GM19099 (cell line): ENCODE results near the gene ZBTB8A.

Source experiments
- POLR2A ChIP-seq: IDR thresholded peaks from 3 replicates; pipeline ENCODE4 v1.6.1; 2011; ENCODE audit warnings: low read depth; ENCODE audit not compliant: insufficient read length; ENCODE audit errors: extremely low read depth

The ZBTB8A gene

DNA sequence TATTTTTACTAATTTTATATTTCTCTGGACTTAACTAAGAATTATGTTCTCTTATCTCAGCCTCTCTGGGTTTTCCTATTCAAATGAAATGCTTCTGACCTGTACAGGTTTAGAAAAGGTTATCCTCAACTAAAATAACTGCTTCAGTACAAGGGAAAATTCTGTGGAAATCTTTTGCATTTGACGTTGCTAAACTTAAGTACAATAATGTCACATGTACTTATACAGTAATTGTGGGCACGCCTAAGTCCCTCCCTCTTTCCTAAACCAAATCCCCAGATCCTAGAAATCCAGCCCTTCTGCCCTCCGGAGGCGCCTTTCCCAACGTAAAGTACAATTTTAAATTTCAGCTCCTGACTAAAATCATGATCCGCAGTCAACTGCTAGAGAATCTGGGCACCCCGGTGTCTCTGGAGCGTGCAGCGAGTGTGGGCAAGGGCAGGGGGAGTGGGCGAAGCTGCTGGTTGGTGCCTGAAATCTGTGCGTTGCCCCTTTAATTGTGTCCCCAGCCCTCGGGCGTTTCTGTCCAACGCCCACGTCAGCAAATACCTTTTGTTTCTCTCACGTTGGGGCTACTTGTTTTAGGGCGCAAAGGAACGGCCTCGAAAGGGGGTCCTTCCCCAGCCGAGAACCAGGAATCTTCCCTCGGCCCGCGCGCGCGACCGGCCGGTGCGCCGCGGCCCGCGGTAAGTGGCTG, at the start of gene ZBTB8A:
Gene ZBTB8A (plus strand): TSS at position 541 of the 697 bp plus-strand sequence. CDS start 53,505 bp downstream, outside the sequence.
- TF ChIP-seq POLR2A: peak; percentile 6

DNA sequence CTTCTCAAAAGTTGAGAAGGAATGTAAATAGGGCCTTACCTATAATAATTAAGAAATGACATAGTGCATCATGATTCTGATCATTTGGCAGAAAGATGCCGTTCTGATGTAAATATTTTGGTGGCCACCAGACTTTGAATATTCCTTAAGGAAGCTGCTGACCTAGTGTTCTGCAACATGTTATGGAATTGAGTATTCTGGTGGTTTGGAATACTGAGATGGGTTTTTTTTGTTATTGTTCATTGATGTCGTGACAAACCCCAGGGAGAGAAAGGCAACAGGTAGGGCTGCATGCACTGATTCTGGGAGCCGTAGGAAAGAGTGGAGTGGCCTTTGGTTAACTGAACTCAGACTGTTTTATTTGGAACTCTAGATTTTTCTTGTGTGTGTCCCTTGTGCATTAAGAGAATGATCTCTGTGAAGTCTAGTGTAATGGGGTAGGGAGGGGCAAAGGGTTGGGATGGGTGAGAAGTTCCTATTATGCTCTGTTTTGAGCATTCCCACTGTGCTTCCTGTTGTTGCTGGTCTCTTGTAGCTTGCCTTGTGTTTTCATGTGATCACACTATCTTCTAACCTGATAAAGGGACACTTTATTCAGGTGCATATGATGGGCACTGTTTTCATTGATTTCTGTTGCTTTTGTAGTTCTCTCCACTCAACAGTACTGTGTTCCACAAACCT, 49.3 kb upstream of the ZBTB8A start:
- TF ChIP-seq POLR2A: no peak

DNA sequence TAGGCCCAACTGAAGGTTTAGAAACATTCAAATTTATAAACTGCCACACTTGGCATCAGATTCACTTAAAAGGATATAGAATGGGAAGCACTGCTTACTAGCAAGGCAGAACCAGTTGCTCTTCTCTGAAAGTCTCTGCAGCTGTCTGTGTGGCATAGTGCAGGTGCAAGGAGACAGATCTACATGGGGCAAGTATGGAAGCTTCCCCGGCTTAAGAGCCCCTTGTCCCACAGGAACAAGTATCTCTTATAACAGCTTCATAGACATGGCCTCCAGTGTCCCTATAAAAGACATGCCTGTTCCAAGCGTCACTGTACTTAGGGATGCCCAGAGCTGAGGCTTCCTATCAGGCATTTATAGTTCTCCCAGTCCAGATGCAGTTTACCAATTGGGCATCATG, 47.8 kb upstream of the ZBTB8A start:
- TF ChIP-seq POLR2A: no peak

DNA sequence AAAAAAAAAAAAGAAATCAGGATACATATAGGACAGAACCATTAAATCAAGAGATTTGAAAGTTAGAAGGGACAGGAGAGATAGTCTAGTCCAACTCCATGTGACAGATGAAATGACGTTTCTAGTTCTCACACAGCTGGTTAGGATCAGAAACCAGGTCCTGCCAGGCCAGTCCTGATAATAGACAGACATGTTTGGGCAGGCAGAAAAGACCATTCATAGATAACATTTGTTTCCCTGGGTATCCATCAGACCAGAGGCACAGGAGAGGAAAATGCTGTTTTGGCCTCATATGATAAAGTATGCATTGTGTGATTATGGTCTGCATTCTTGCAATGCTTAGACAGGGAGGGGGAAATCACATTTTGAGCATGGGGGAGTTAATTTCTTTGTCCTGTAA, 45.0 kb upstream of the ZBTB8A start:
- no peak for TF ChIP-seq POLR2A

DNA sequence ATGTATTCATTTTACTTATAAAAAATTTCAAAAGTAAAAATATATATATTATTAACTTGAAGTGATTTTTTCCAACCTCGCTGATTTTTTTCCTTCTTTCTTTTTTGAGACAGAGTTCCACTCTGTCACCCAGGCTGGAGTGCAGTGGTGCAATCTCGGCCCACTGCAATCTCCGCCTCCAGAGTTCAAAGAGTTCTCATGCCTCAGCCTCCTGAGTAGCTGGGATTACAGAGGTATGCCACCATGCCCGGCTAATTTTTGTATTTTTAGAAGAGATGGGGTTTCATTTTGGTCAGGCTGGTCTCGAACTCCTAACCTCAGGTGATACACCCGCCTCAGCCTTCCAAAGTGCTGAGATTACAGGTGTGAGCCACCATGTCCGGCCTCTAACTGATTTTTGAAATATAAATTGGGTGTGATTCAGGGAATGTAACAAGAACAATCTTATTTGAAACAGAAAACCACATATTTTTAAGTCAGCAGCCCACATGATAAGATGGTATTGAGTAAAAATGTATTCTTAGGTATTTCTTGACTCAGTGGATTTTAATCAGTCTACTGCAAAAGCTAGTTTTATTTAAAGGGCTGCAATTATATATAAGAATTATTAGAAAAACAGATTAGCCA, 44.4 kb upstream of the ZBTB8A start:
- no peak for TF ChIP-seq POLR2A

DNA sequence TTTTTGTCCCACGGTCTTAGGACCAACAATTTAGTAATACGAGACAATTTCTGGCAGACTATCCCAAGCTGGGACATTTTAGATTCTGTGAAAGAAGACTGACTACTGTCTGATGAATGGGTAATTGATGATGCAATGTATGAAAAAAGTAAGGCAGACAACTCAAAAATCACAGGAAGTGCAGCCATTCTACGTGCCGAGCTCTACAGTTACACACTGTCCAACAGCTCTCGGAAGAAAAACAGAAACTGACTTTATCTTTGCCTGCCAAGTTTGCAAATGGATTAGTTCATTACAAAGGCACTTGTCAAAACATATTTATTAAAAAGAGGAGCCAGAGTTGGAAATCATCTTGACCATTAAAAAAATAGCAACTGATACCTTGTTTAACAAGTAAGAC, 43.1 kb upstream of the ZBTB8A start:
- TF ChIP-seq POLR2A: no peak

DNA sequence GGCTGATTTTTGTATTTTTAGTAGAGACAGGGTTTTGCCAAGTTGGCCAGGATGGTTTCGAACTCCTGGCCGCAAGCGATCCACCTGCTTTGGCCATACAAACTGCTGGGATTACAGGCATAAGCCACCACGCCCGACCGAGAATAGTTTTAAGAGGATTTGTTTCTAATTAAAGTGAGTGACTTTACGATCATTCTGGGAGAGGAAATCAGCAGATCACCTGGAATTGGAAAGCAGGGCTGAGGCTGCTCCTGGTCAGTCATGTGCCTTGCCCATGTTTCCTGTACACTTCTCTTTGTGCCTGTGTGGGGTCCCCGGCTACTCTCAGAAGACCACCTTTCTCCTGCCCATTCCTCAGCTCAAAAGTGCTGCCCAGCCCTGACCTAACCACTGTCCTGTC, 40.5 kb upstream of the ZBTB8A start:
- TF ChIP-seq POLR2A: no peak

DNA sequence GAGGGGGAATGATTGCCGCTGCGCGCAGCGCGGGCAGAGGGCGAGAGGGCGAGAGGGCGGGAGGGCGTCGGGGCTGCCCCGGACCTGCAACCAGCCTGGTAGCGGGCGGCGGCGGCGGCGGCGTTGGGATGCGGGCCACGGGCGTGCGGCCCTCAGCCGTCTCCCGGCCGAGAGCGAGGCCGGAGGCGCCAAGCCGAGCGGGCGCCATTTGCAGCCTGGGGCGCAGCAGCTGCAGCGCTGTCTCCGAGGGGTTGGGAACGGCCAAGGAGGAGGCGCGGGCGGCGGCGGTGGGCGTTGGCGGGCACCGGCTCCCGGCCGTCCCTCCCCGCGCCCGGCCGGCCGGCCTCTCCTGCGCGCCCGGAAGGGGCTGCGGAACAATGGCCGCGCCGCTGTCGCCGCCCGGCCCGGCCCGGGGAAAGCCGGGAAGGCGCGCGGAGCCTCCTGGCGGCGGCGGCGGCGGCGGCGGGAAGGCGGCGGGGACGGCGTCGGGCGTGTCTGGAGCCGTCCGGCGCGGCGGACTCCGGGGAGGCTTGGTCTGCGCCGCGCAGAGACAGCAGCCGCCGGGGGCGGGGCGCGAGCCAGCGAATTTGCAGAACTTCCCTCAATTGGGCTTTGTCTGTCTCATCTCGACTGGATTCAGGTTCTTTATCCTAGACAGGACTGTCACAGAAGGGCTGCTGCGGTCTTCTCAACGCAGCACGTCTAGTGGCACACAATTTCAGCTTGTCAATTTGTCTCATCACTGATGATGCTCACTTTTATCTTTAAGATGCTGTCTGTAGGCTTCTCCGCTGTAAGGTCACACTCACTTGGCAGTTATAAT, 38.6 kb upstream of the ZBTB8A start:
- peak; percentile 43 for TF ChIP-seq POLR2A

DNA sequence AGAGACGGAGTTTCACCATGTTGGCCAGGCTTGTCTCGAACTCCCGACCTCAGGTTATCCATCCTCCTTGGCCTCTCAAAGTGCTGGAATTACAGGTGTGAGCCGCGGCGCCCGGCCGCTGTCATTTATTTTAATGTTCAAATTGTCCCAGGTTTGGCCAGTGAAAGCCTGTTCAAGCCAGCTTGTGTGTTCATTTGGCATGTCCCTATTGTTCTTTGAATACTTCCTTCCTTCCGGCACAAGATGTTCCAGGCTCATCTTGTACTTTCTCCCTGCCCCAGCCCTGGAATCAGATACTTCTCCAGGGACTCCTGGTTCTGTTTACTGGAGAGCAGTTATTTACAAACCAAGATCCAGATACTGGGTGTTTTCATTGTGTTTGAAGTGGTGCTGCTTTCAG, 37.4 kb upstream of the ZBTB8A start:
- TF ChIP-seq POLR2A: no peak

DNA sequence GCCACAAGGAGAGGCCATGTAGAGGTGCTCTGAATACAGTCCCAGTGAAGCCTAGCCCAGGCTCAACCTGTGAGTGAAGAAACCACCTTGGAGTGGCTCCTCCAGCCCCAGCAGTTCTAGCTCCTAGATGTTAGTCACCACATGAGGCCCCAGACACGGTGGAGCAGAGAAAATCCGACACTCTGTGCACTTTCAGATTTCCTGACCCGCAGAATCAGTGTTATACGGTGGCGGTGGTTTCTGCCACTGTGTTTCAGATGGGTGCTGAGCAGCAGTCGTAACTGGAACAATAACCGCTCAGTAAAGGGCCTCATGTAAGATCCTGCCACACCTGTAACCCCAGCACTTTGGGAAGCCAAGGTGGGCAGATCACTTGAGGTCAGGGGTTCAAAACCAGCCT, 36.1 kb upstream of the ZBTB8A start:
- no peak for TF ChIP-seq POLR2A

DNA sequence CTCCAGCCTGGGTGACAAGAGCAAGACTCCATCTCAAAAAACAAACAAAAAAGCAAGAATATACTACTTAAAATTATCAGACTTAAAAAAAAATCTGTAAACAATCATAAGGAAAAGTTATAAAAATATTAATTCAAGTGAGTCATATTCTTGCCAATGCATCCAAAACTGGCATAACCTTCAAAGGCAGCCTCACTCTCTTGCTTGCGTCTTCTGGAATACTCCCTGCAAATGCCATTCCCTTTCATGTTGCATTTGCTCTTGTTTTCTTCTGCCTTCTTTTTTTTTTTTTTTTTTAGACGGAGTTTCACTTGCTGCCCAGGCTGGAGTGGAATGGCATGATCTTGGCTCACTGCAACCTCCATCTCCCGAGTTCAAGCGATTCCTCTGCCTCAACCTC, 32.2 kb upstream of the ZBTB8A start:
- no peak for TF ChIP-seq POLR2A

DNA sequence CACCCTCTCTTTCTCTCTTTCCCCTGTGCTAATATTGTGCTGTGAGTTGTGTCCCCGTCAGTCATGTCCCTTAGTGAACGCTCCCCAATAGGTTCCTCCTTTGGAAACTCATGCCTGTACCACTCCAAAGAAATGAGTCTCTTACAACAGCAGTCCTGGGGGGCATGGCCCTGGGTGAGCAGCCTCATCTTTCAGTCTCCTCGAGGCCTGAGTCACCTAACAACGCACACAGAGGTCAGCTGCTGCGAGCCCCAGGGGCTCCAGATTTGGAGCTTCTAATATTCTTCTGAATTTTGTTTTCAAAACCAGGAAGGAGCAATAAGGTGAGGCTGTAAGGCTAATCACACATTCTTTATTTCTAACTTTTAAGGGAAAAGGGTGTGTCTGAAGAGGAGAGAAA, 30.5 kb upstream of the ZBTB8A start:
- TF ChIP-seq POLR2A: no peak

DNA sequence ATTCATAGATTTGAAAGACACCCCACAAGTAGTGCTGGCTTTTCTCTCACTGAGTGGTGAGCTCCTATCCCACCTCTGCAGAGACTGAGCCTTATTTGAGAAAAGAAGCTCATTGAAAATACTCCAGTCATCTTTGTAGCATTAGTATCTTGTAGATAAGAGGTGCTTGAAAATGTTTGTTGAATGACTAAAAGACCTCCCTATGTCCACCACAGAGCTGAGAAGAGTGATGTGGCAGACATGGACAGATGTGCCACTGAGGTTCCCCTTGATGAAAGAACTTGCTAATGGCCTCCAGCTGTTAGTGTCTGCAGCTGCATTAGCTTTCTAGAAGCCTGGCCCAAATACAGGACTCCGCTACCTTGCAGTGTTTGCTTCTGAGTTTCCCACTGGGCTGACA, 29.3 kb upstream of the ZBTB8A start:
- no peak for TF ChIP-seq POLR2A

DNA sequence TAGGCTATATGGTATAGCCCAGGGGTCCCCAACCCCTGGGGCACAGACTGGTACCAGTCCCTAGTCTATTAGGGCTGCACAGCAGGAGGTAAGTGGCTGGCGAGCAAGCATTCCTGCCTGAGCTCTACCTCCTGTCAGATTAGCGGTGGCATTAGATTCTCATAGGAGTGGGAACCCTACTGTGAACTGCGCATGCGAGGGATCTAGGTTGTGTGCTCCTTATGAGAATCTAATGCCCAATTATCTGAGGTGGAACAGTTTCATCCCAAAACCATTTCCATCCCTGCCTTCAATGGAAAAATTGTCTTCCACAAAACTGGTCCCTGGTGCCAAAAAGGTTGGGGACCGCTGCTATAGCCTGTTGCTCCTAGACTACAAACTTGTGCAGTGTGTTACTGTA, 22.8 kb upstream of the ZBTB8A start:
- TF ChIP-seq POLR2A: no peak

DNA sequence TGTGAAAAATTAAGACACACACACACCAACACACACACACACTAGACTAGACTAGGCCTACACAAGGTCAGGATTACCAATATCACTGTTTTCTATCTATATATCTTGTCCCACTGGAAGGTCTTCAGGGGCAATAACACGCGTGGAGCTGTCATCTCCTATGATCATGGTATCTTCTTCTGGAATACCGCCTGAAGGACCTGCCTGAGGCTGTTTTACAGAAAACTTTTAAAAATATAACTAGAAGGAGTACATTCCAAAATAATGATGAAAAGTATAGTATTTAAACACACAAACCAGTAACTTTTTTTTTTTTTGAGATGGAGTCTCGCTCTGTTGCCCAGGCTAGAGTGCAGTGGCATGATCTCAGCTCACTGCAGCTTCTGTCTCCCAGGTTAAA, 20.3 kb upstream of the ZBTB8A start:
- TF ChIP-seq POLR2A: no peak
